Measurements from ENCODE around the gene ZIC4.

The ZIC4 gene

DNA sequence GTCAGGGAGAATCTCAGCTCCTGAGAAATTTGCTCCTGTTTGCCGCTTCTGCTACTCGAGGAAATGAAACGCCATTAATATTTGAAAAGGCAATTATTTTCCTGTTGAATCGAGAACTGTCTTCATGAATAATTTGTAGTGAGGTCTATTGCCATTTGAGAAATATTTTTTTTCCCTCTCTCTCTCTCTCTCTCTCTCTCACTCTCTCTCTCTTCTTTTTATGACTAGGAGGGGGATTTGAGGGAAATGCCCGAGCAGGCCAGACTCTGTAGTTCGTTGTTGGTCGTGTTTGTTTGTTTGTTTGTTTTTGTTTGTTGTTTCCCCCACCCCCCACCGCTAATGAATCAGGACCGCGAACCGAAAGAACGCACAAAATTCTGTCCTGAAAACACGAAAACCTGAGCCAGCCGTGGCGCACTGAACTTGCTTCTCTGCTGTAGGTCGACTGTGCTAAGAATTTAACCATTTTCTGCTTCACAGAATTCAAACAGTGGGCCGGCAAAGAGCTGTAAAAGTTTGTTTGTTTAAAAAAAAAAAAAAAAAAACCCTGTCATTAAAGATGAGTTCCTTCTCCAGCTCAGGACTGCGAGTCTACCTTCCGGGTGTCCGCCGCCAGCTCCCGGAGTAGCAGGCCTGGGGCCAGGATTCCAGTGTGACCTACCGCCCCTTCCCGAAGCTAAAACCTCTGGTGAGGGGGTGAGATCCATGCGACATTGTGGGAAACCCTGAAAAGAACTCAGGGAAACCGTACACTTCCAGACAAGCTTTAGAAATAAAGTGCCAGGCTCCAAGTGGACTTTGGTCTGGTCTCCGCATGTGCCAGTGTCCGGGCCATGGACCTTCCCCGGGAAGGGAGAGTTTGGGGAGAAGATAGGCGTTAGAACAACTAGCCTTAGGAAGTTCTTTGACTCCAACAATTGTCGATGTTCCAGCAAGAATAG is 12.1 kb downstream of the ZIC4 start:
- Histone ChIP-seq H3K4me3 (peak overlapping the region; percentile 66), H3K27ac (no peak overlapping the region)
- peak; percentile 31 for DNase-seq (ENCODE audit: low spot score)
- TF ChIP-seq CTCF (IDR thresholded peaks at IDR 0.05), result no peak

GRCh38 chr3:147393261-147393942 is 12.9 kb downstream of the ZIC4 start:
- no peak for TF ChIP-seq CTCF (IDR thresholded peaks at IDR 0.05)
- peak overlapping the region; percentile 66 for H3K4me3 ChIP-seq
- DNase-seq (ENCODE audit: low spot score), result peak; percentile 64
- H3K27ac ChIP-seq, result no peak overlapping the region

DNA sequence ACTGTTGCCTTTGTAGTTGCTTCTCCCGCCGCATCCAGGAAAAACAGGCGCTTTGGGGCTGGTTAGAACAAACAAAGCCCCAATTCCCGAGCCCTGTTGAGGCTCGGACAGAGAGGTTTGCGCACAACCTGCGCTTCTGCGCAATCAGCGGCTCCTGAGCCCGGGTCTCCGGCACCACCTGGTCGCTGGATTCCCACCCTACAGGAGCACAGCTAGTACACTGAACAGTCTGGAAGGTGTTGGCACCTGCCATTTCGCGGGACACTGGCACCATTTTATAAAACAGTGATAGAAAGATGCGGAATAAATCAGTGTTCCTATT is 13.8 kb downstream of the ZIC4 start:
- H3K4me3 ChIP-seq, result peak overlapping the region; percentile 66
- no peak overlapping the region for H3K27ac ChIP-seq
- no peak for TF ChIP-seq CTCF (IDR thresholded peaks at IDR 0.05)
- DNase-seq (ENCODE audit: low spot score), result no peak

DNA sequence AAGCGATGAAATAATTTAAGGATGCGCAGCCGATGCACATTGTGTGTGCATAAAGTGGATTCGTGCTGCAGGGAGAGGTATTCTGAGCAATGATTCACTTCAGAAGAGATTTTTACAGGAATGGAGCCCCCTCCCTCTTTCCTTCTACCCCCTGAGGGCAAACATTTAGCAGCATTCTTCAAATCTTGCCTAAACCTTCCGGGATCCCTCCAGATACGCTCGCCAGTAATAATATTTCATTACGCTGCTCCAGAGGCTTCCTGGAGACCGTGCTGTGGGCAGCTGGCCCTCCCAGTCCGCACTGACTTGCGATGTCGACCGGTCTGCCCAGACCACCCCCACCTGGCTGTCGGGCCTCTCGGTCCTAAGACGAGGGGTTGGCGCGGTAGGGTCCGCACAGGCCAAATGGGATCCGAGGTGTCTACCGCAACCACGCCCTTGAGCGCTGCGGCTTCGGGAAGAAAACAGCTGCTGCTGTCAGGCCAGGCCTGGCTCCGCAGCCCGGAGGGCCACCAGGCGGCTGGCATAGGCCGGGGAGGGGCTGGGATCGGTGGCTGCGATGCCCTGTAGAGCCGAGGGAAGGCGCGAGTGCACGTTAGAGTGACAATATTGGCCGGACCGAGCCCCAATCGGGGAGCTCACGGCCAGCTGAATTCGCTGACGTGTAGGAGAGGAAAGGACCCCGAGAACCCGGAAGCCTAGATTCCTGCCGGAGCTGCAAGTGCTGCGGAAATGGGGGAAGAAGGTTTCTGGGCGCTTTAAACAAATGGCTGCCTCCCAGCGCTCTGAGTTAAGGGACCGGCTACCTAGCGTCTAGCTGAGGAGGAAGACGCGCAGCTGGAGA is 14.3 kb downstream of the ZIC4 start:
- peak overlapping the region; percentile 66 for H3K4me3 ChIP-seq
- H3K27ac ChIP-seq, result no peak overlapping the region
- DNase-seq (ENCODE audit: low spot score), result peak; percentile 70
- TF ChIP-seq CTCF (IDR thresholded peaks at IDR 0.05), result no peak

- DNase-seq (ENCODE audit: low spot score), result peak; percentile 41
- peak overlapping the region; percentile 66 for H3K4me3 ChIP-seq
- TF ChIP-seq CTCF (IDR thresholded peaks at IDR 0.05), result no peak
- no peak overlapping the region for H3K27ac ChIP-seq
Observed at GRCh38 chr3:147390589-147391569, 15.5 kb downstream of the ZIC4 start.

- DNase-seq (ENCODE audit: low spot score), result peak; percentile 58
- H3K27ac ChIP-seq, result no peak overlapping the region
- no peak overlapping the region for H3K4me3 ChIP-seq
- no peak for TF ChIP-seq CTCF (IDR thresholded peaks at IDR 0.05)
Observed at GRCh38 chr3:147389717-147390116, 16.6 kb downstream of the ZIC4 start.
